Keratinocyte (primary cell): Measurements from ENCODE around the gene AP5Z1.

ENCODE experiments used
- CTCF ChIP-seq, 3 experiments: IDR thresholded peaks in 1 of 3; conservative IDR thresholded peaks in 1 of 3; optimal IDR thresholded peaks in 1 of 3; 2 replicates in 2 of 3; 3 replicates in 1 of 3; pipeline versions ENCODE3 to v1.5.1; 2011; ENCODE audit warnings: low read length in 3 of 3, mild to moderate bottlenecking in 3 of 3, moderate library complexity in 2 of 3, control low read depth in 1 of 3, inconsistent platforms in 1 of 3; ENCODE audit not compliant: insufficient read depth in 2 of 3; ENCODE audit errors: extremely low read depth in 1 of 3
- EZH2 ChIP-seq: IDR thresholded peaks from one replicate; pipeline ENCODE4 v1.6.1; 2012; ENCODE audit warnings: inconsistent platforms, mild to moderate bottlenecking, low read length, moderate library complexity

GRCh38 chr7:4815121-4815520 lies 39.7 kb downstream of the AP5Z1 start:
- TF ChIP-seq CTCF (optimal IDR thresholded peaks at IDR 0.05 in 1 of 3, IDR thresholded peaks at IDR 0.05 in 1 of 3, conservative IDR thresholded peaks at IDR 0.05 in 1 of 3; ENCODE audit: extremely low read depth in 1 of 3, insufficient read depth in 2 of 3, low read length in 3 of 3) (no peak), EZH2 (no peak)
